ENCODE results near the gene SLC35G1. TPM values are rescaled to one million over a fixed set of nuclear protein-coding genes. Genes with fewer than 3 reads are reported as not detected.

The SLC35G1 gene
- total RNA-seq, 1 donor from 2014 or later, result 7.3 TPM

DNA sequence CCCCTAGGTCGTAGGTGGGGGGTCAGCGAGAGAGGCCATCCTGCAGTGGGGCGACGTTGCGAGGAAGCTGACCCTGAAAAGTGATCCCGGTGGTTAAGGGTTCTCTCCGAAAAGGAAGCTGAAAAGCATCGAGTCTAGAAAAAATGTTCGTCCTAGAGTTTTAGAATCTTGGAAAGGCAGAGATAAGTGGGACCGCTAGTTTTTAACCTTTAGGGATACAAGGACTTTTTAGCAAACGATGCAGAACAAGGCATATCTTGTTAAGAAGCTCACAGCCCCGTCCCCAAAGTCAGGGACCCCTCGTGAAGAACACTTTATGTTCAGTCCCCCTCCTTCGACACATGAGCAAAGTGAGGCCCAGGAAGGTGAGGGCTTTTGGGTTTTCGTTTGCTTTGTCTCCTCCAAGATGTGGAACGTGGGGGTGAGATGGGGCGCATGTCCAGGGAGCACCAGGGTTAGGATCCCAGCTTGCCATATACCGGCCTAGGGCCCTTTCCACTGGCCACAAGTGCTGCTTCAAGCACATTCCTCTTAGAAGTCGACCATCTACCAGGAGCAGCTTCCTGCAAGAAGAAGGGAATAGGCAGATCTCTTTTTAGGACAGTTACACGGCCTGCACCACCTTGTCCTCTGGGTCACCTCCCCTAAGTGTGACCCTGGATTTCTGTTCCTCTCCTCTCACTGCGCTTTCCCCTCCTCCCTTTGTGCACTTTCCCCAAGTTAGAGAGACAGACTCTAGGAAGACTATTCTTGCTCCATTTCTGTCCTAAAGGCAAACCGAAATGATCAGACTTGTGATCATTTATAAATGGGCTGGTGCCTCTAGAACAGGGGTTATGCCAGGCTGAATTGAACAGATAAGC lies 969 bp downstream of the SLC35G1 start:
- peak overlapping the region; percentile 82 for H3K4me3 Mint-ChIP-seq
- H3K27me3 Mint-ChIP-seq (ENCODE audit: low read depth), result peaks cover 1% of the 10 kb centered on the region
- TF ChIP-seq, protein P1, sequence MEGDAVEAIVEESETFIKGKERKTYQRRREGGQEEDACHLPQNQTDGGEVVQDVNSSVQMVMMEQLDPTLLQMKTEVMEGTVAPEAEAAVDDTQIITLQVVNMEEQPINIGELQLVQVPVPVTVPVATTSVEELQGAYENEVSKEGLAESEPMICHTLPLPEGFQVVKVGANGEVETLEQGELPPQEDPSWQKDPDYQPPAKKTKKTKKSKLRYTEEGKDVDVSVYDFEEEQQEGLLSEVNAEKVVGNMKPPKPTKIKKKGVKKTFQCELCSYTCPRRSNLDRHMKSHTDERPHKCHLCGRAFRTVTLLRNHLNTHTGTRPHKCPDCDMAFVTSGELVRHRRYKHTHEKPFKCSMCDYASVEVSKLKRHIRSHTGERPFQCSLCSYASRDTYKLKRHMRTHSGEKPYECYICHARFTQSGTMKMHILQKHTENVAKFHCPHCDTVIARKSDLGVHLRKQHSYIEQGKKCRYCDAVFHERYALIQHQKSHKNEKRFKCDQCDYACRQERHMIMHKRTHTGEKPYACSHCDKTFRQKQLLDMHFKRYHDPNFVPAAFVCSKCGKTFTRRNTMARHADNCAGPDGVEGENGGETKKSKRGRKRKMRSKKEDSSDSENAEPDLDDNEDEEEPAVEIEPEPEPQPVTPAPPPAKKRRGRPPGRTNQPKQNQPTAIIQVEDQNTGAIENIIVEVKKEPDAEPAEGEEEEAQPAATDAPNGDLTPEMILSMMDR (IDR thresholded peaks at IDR 0.05; ENCODE audit: unreplicated experiment), result no peak
- H3K36me3 Mint-ChIP-seq, result peaks cover 4% of the 10 kb centered on the region
- H3K4me1 Mint-ChIP-seq, result peaks cover 21% of the 10 kb centered on the region
- DNase-seq (ENCODE audit: low spot score in 2 of 2, unreplicated experiment in 2 of 2), result no peak
- H3K9me3 Mint-ChIP-seq, result no peaks in the 10 kb centered on the region
- peak overlapping the region; percentile 47 for H3K27ac Mint-ChIP-seq

DNA sequence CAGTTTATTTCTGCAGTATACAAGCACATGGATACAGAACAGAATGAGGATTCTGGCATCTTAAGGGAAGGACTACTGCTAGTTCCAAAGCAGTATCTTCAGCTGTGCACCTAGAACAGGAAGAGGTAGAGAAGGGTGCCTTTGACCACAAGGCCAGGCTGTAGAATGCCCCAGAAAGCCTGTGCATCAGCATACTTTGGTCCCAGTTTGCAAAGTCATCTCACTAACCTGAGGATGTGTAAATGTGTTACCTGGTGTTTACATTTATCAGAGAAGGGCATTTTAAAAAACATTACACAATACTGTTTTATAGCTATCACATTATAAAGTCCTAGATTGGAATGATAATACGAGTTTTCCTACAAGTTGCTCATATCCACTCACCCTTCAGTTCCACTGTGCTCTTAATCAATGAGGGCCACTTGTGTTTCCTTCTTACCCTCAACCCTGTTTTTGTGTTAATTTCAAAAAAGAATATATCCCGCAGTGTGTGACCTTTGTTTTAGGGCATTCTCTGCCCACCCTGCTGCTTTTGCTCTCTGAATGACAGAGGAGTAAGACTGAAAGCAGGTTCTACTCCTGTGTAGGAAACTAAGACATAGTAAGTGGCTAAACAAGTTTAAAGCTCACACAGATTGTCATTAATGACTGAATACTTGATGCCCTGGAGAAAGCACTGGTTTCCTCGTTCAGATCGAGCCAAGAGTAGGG lies 3.4 kb downstream of the SLC35G1 start:
- TF ChIP-seq, protein P1 (IDR thresholded peaks at IDR 0.05; ENCODE audit: unreplicated experiment), result no peak
- H3K4me3 Mint-ChIP-seq, result no peak overlapping the region
- H3K4me1 Mint-ChIP-seq, result peaks cover 21% of the 10 kb centered on the region
- H3K9me3 Mint-ChIP-seq, result no peaks in the 10 kb centered on the region
- DNase-seq (ENCODE audit: low spot score in 2 of 2, unreplicated experiment in 2 of 2), result no peak
- no peak overlapping the region for H3K27ac Mint-ChIP-seq
- no peaks in the 10 kb centered on the region for H3K27me3 Mint-ChIP-seq (ENCODE audit: low read depth)
- H3K36me3 Mint-ChIP-seq, result peaks cover 6% of the 10 kb centered on the region

DNA sequence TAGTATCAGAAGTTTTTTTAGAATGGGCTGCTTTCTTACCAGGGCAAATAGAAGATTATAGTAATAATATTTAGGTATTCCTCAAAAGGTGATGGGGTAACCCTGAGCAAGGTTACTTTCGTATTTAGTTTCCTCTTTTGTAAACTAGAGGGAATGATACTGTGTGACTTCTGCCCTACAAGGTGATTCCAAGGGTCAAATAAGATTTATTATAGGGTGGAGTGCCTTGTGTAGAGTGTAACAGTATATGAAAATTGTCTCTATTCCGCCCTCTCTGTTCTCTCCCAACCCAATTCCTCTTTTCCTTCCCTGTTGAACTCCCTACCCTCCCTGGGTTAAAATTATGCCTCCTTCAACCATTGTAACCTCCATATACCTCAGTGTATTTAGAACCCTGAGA lies 5.3 kb downstream of the SLC35G1 start:
- Mint-ChIP-seq H3K4me1 (peaks cover 13% of the 10 kb centered on the region), H3K9me3 (no peaks in the 10 kb centered on the region), H3K27me3 (ENCODE audit: low read depth) (no peaks in the 10 kb centered on the region), H3K27ac (no peak overlapping the region), H3K36me3 (peaks cover 6% of the 10 kb centered on the region), H3K4me3 (no peak overlapping the region)
- TF ChIP-seq, protein P1 (IDR thresholded peaks at IDR 0.05; ENCODE audit: unreplicated experiment), result no peak
- no peak for DNase-seq (ENCODE audit: low spot score in 2 of 2, unreplicated experiment in 2 of 2)

DNA sequence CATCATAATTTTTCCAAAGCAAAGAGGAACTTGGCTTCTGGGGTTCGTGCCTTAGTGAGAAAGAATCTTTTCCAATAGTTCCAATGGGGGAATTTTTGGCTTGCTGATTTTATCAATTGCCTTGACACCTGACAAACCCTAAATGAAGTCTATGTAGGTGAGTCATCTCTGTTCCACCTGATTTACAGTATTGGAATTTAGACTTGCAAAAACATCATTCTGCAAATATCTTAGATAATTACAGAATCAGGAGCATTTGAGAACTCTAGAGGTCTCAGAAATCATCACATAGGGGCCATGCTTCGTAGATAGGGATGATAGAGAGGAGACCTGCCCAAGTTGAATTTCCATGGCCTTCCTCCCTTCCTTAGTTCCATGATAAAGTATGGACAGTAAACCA lies 9.3 kb downstream of the SLC35G1 start:
- Mint-ChIP-seq H3K4me3 (no peak overlapping the region), H3K4me1 (no peaks in the 10 kb centered on the region), H3K27ac (no peak overlapping the region), H3K27me3 (ENCODE audit: low read depth) (no peaks in the 10 kb centered on the region), H3K36me3 (peaks cover 8% of the 10 kb centered on the region), H3K9me3 (no peaks in the 10 kb centered on the region)
- TF ChIP-seq, protein P1 (IDR thresholded peaks at IDR 0.05; ENCODE audit: unreplicated experiment), result no peak
- no peak for DNase-seq (ENCODE audit: low spot score in 2 of 2, unreplicated experiment in 2 of 2)

DNA sequence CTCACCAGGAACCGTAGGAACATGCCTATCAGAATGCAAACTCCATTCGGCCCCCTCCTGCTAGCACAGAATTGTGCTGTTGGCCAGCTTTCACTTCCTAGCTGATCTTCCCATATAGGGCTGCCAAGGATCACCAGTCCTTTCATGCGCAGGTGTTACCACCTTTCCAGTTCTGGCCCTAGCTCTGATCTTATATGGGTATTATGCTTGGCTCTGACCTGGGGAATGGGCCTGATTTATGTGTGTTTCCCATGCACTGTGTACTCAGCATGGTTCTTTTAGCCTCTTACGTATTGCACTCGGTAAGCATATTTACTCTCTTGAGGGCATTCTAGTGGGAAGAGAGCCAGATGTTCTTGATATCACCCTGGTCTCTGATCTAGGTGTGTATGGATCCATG lies 11.1 kb downstream of the SLC35G1 start:
- Mint-ChIP-seq H3K4me1 (no peaks in the 10 kb centered on the region), H3K36me3 (peaks cover 13% of the 10 kb centered on the region), H3K9me3 (no peaks in the 10 kb centered on the region), H3K27me3 (ENCODE audit: low read depth) (no peaks in the 10 kb centered on the region), H3K4me3 (no peak overlapping the region), H3K27ac (no peak overlapping the region)
- no peak for DNase-seq (ENCODE audit: low spot score in 2 of 2, unreplicated experiment in 2 of 2)
- TF ChIP-seq, protein P1 (IDR thresholded peaks at IDR 0.05; ENCODE audit: unreplicated experiment), result no peak

Measured in mesothelial cell of epicardium (in vitro differentiated cells).